ENCODE results near the gene MED26.

MED26 gene

DNA sequence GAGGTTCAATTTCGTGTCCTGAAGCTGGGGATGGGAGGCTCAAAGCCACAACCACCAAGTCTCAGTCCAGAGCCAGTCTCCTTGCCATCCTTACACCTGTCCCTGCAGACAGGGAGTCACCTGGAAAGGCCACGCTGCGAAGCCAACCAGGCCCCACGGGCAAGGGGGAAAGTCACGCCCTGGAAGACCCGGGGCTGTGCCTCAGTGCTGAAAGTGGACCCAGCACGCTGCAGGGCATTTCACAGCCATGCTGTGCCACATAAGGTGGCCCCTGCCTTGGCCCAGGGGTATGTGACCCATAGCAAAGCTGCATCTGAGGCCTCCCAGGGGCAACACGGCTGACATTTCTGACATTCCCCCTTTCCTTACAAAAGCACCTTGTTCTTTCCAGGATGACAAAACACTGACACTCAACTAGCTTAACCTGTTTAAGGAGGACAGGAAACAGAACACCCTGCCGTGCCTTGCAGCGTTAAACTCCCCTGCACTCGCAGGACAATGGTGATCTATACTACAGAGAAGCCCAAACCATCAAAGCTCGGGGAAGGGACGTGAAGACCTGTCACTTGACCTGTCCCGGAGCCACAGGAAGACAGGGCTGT, 100.6 kb downstream of the MED26 start:
- Histone ChIP-seq H3K27me3 (replicated peaks) (no peaks in the 10 kb centered on the region), H3K27ac (no peak overlapping the region), H3K4me3 (ENCODE audit: low read depth, low read length) (no peak overlapping the region), H3K36me3 (replicated peaks) (peaks cover 93% of the 10 kb centered on the region)
- in situ Hi-C loops (cut with HindIII; ENCODE audit: low pct_ligation_motif_present, low sequenced_read_pairs) = no loop called here
- no peak for DNase-seq
- no peak for TF ChIP-seq CTCF (IDR thresholded peaks at IDR 0.05; ENCODE audit: low read depth, low read length, missing control alignments)

GRCh38 chr19:16525751-16526481, 102.1 kb downstream of the MED26 start:
- Histone ChIP-seq H3K36me3 (replicated peaks) (peaks cover 93% of the 10 kb centered on the region), H3K27ac (no peak overlapping the region), H3K4me3 (ENCODE audit: low read depth, low read length) (no peak overlapping the region), H3K27me3 (replicated peaks) (no peaks in the 10 kb centered on the region)
- TF ChIP-seq CTCF (IDR thresholded peaks at IDR 0.05; ENCODE audit: low read depth, low read length, missing control alignments) = no peak
- in situ Hi-C loops (cut with HindIII; ENCODE audit: low pct_ligation_motif_present, low sequenced_read_pairs) = no loop called here
- DNase-seq = no peak

GRCh38 chr19:16524991-16525734, 102.8 kb downstream of the MED26 start:
- DNase-seq = no peak

More at GRCh38 chr19:16524991-16525734, 102.8 kb downstream of the MED26 start:
- Histone ChIP-seq H3K27me3 (replicated peaks) (no peaks in the 10 kb centered on the region), H3K27ac (no peak overlapping the region), H3K36me3 (replicated peaks) (peaks cover 93% of the 10 kb centered on the region), H3K4me3 (ENCODE audit: low read depth, low read length) (no peak overlapping the region)
- in situ Hi-C loops (cut with HindIII; ENCODE audit: low pct_ligation_motif_present, low sequenced_read_pairs) = no loop called here
- no peak for TF ChIP-seq CTCF (IDR thresholded peaks at IDR 0.05; ENCODE audit: low read depth, low read length, missing control alignments)

Measured in brain microvascular endothelial cell (primary cell).